Transverse colon (tissue), 4 donors: ENCODE measurements around the gene FAM89B. TPM values are rescaled to one million over a fixed set of nuclear protein-coding genes. Genes with fewer than 3 reads are reported as not detected.
A peak's percentile ranks its signal among the peaks of the same experiment; 100 is the strongest.

Experiments
- DNase-seq: peaks from one replicate; pipeline ENCODE4 v3.0.0-alpha.2; 2019
- H3K27ac ChIP-seq, 4 donors: fragments of 200-600 bp; sonication (generic); 2 replicates each; pipeline ENCODE4 v1.5.1; 2016 to 2018; ENCODE audit warnings: inconsistent platforms in 4 of 4
- H3K27me3 ChIP-seq: fragments of 200-600 bp; sonication (generic); 2 replicates; pipeline ENCODE4 v1.5.1; 2017; ENCODE audit warnings: inconsistent platforms
- H3K36me3 ChIP-seq, 4 donors: fragments of 200-600 bp; sonication (generic); 2 replicates each; pipeline ENCODE4 v1.5.1; 2017 to 2019; ENCODE audit warnings: inconsistent platforms in 4 of 4
- H3K4me1 ChIP-seq, 4 donors: fragments of 200-600 bp; sonication (generic); 2 replicates each; pipeline ENCODE4 v1.5.1; 2017 to 2020; ENCODE audit warnings: inconsistent platforms in 4 of 4
- H3K4me3 ChIP-seq, 4 donors: fragments of 200-600 bp; sonication (generic); 1 replicate in 1 of 4; 2 replicates in 3 of 4; pipeline versions ENCODE4 v1.5.1 to v1.6.1; 2017 to 2019; ENCODE audit warnings: inconsistent platforms in 4 of 4
- H3K9me3 ChIP-seq, 2 donors: fragments of 200-600 bp; sonication (generic); 2 replicates each; pipeline ENCODE4 v1.5.1; 2017 to 2019; ENCODE audit warnings: inconsistent platforms in 2 of 2
- EP300 ChIP-seq: sonication (generic); formaldehyde crosslinking; IDR thresholded peaks from one replicate; pipeline ENCODE4 v1.6.1; 2017; ENCODE audit warnings: antibody characterized with exemption, low read depth
- POLR2A ChIP-seq: fragments of 450-650 bp; IDR thresholded peaks from one replicate; pipeline ENCODE4 v1.6.1; 2016; ENCODE audit warnings: antibody characterized with exemption, mild to moderate bottlenecking, moderate library complexity
- POLR2AphosphoS5 ChIP-seq, 3 donors: sonication (generic); formaldehyde crosslinking; IDR thresholded peaks; one replicate each; pipeline ENCODE4 v1.6.1; 2016; ENCODE audit warnings: antibody characterized with exemption in 3 of 3
- WGBS, 2 donors: methylation state at CpG; one replicate each; pipeline ENCODE4 v1.1.5; 2018; ENCODE audit warnings: low coverage in 1 of 2; 5-methylcytosine and 5-hydroxymethylcytosine counted together
- in situ Hi-C, 4 donors: fragments of 200-750 bp; cut with MboI; loops; one replicate each; pipeline versions ENCODE4 v1.15.0 to v1.15.1; 2017; ENCODE audit warnings: low sequenced_read_pairs in 3 of 4, low pct_ligation_motif_present in 1 of 4, low pct_unique_long_range_greater_than_20kb in 1 of 4
- intact Hi-C: fragments of 100-400 bp; cut with DNase I; formaldehyde crosslinking; loops from one replicate; pipeline ENCODE4 v1.15.1; 2023; ENCODE audit warnings: low total_unique reads
- total RNA-seq, 4 donors: library from RNA; depleted of rRNA; stranded (reverse); fragments of >200 nt; gene quantifications; one replicate each; pipeline ENCODE4 v1.1.0, GENCODE V29; 2016
- TF ChIP-seq, protein P1 (sequence below), 5 experiments: fragments of 200-600 bp in 3 of 5; fragments of 450-650 bp in 2 of 5; sonication (generic) in 3 of 5; IDR thresholded peaks; 1 replicate in 2 of 5; 2 replicates in 3 of 5; pipeline ENCODE4 v1.5.1; 2016 to 2017; ENCODE audit warnings: antibody characterized with exemption in 5 of 5, inconsistent platforms in 3 of 5, mild to moderate bottlenecking in 2 of 5, moderate library complexity in 1 of 5

Gene FAM89B
- total RNA-seq, 4 donors from 2014 or later, result 25.2 to 254 (median 51.6) TPM

DNA sequence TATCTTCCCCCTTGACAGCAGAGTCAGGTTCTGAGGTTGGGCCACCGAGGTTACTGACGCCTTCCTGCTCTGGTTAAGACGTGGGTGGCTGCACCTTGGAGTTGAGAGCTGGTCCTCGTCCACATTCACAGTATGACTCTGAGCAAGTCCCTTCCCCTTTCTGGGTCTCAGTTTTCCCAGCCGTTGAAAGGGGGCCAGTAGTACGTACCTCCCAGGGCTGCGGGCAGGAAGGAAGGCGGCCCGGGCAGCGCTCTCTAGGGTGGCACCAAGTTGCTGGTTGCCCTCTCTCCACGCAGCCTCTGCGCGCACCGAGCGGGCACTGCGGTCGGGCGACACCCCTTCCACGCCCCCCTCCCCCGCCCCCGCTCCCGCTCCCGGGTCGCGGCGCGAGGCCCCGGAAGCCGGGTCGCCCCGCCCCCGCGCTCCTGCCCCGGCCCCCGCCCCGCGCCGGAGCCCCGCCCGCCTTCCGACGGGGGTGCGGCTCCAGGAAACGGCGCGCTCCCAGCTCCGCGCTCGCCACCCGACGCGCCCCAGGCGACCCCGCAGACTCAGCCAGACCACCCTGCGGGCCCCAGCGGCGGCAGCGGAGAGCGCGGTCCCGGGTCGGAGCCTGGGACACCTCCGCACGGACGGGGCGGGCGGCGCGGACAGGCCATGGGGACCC is 3.4 kb downstream of the FAM89B start, which contains the start of gene EHBP1L1:
Gene EHBP1L1, plus strand, starts transcription at position 486 of the 664 bp plus-strand sequence. CDS start 250 bp downstream, outside the sequence.
- H3K4me1 ChIP-seq, result peaks cover 43 to 72% (median 61%) of the 10 kb centered on the region in 4 donors
- no peaks in the 10 kb centered on the region for H3K27me3 ChIP-seq
- peak within 1 kb of the TSS; percentile 96 to 98 (median 96) for H3K27ac ChIP-seq
- no peaks in the 10 kb centered on the region for H3K9me3 ChIP-seq
- intact Hi-C loops (loop anchor here (5.0 kb wide), 1 partner anchor 33 kb away; no protein-coding TSS in a partner anchor), in situ Hi-C loops (no loop called here)
- peak; percentile 89 for DNase-seq
- peak within 1 kb of the TSS; percentile 80 to 94 (median 86) for H3K4me3 ChIP-seq
- WGBS, 2 donors, result 2 to 10% methylated on average over 2 to 9 of the region's 69 CpGs
- peak in 2 of 3 donors; percentile 49 to 55 for TF ChIP-seq POLR2AphosphoS5 (IDR thresholded peaks at IDR 0.05)
- peak; percentile 36 for TF ChIP-seq POLR2A
- TF ChIP-seq, protein P1, sequence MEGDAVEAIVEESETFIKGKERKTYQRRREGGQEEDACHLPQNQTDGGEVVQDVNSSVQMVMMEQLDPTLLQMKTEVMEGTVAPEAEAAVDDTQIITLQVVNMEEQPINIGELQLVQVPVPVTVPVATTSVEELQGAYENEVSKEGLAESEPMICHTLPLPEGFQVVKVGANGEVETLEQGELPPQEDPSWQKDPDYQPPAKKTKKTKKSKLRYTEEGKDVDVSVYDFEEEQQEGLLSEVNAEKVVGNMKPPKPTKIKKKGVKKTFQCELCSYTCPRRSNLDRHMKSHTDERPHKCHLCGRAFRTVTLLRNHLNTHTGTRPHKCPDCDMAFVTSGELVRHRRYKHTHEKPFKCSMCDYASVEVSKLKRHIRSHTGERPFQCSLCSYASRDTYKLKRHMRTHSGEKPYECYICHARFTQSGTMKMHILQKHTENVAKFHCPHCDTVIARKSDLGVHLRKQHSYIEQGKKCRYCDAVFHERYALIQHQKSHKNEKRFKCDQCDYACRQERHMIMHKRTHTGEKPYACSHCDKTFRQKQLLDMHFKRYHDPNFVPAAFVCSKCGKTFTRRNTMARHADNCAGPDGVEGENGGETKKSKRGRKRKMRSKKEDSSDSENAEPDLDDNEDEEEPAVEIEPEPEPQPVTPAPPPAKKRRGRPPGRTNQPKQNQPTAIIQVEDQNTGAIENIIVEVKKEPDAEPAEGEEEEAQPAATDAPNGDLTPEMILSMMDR (IDR thresholded peaks at IDR 0.05), result no peak
- TF ChIP-seq EP300, result no peak
- H3K36me3 ChIP-seq, result peaks cover 0 to 10% (median 4%) of the 10 kb centered on the region in 4 donors

DNA sequence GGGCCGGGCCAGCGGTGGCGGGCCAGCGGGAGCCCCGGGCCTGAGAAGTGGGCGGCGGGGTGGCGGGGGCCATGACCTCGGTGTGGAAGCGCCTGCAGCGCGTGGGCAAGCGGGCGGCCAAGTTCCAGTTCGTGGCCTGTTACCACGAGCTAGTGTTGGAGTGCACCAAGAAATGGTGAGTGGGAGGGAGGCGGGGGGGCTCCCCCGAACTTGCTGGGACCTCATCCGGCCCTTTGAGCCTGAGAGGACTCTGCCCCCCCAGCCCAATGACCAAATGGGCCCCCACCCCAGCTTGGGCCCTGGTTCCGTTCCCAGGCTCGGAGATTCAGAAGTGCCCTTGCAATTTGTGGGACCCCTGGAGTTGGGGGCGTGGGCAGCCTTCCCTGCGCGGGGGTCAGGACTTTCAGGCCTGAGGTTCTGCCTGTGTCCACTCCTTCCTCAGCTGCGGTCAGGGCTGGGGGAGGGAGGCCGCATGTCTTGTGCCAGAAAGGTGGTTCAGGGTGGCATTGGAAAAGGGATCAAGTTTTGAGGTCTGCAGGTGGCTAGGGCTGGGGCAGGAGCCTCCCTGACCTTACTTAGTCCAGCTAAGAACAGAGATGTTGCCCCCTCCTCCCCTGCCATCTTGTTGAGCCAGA is 4.0 kb downstream of the FAM89B start:
- H3K27ac ChIP-seq, result peak overlapping the region; percentile 96 to 98 (median 96)
- TF ChIP-seq POLR2A (no peak), EP300 (no peak), POLR2AphosphoS5 (IDR thresholded peaks at IDR 0.05) (no peak)
- TF ChIP-seq, protein P1 (IDR thresholded peaks at IDR 0.05), result no peak
- intact Hi-C loops (loop anchor here (5.0 kb wide), 1 partner anchor 34 kb away; no protein-coding TSS in a partner anchor), in situ Hi-C loops (no loop called here)
- WGBS, 2 donors, result 4% methylated on average over 21 of the region's 26 CpGs; no CpG with 5 or more reads in 1 of the 2 donors
- peaks cover 38 to 65% (median 55%) of the 10 kb centered on the region in 4 donors for H3K4me1 ChIP-seq
- peaks cover 0 to 16% (median 6%) of the 10 kb centered on the region in 4 donors for H3K36me3 ChIP-seq
- no peaks in the 10 kb centered on the region for H3K9me3 ChIP-seq
- peak overlapping the region; percentile 80 to 94 (median 86) for H3K4me3 ChIP-seq
- no peak for DNase-seq
- no peaks in the 10 kb centered on the region for H3K27me3 ChIP-seq

DNA sequence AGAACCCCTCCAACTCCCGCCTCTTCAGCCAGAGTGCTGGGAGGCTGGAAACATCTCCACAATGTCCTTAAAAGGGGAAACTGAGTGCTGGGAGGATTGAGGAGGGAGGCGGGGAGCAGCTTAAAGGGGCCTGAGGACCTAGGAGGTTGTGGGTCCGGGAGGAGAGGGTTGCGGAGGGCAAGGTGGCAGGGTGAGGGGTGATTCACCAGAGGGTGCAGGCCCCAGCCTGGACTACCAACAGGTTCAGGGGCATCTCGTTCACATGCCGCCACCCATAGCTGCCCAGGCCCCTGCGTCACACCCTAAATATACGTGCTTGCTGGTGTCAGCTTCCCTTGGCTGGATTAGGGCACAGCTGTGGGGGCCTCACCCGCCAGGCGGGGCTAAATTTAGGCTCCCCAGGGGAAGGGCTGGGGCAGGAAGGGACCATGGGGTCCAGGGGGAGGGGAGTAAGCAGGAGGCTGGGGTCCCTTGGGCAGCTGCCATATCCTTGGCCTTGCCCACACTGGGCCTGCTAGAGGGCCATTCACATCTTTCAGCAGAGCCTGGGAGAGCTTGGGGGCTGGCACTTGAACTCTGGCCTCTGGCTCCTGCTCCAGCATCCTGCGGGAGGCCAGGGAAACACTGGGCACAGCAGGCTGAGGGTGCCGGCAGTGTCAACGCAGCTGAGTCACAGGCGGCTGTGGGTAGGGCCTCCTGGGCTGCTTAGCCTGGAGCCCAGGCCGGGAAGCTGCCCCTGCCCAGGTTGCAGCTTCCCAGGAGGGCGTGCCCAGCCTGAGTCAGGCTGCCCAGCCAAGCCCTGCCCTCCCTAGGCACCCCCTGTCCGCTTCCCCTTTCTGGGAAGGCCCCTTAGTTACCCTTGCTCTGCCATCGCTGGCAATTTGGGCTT is 4.8 kb downstream of the FAM89B start:
- peak overlapping the region; percentile 80 to 94 (median 86) for H3K4me3 ChIP-seq
- TF ChIP-seq EP300, result no peak
- peak; percentile 31 to 73 (median 51) for TF ChIP-seq POLR2AphosphoS5 (IDR thresholded peaks at IDR 0.05)
- TF ChIP-seq, protein P1 (IDR thresholded peaks at IDR 0.05), result no peak
- peak; percentile 48 for TF ChIP-seq POLR2A
- peak; percentile 81 for DNase-seq
- 28% methylated on average over 13 of the region's 18 CpGs; no CpG with 5 or more reads in 1 of the 2 donors for WGBS, 2 donors
- peaks cover 0 to 22% (median 6%) of the 10 kb centered on the region in 4 donors for H3K36me3 ChIP-seq
- in situ Hi-C loops, result no loop called here
- H3K9me3 ChIP-seq, result no peaks in the 10 kb centered on the region
- no peaks in the 10 kb centered on the region for H3K27me3 ChIP-seq
- peaks cover 31 to 57% (median 47%) of the 10 kb centered on the region in 4 donors for H3K4me1 ChIP-seq
- intact Hi-C loops, result loop anchor here (5.0 kb wide), 1 partner anchor 35 kb away; no protein-coding TSS in a partner anchor
- H3K27ac ChIP-seq, result peak overlapping the region; percentile 96 to 98 (median 96)
